Lung (tissue), 12 donors: ENCODE data around the gene ZNF488. TPM values are rescaled to one million over a fixed set of nuclear protein-coding genes. Genes with fewer than 3 reads are reported as not detected.

Experiments used
- ATAC-seq: fragments of 200-7000 bp; cut with Tn5 transposase; one replicate; pipeline ENCODE4 v1.9.1; 2020; ENCODE audit warnings: moderate number of reproducible peaks; ENCODE audit not compliant: insufficient read depth, low FRiP score
- DNase-seq, 3 donors: peaks; one replicate each; pipeline ENCODE4 v3.0.0-alpha.2; 2013 to 2017
- H3K27ac ChIP-seq, 2 donors: one replicate each; pipeline ENCODE4 v1.5.1; 2013; ENCODE audit warnings: mild to moderate bottlenecking in 2 of 2, moderate library complexity in 2 of 2, control low read depth in 1 of 2, inconsistent platforms in 1 of 2, low read depth in 1 of 2, low read length in 1 of 2
- H3K27me3 ChIP-seq, 3 donors: one replicate each; pipeline ENCODE4 v1.5.1; 2013; ENCODE audit warnings: low read length in 2 of 3; ENCODE audit not compliant: control insufficient read depth in 3 of 3, insufficient read depth in 3 of 3
- H3K36me3 ChIP-seq, 4 donors: one replicate each; pipeline ENCODE4 v1.5.1; 2013; ENCODE audit warnings: low read length in 4 of 4, mild to moderate bottlenecking in 1 of 4, moderate library complexity in 1 of 4; ENCODE audit not compliant: control insufficient read depth in 4 of 4, insufficient read depth in 4 of 4
- H3K4me1 ChIP-seq, 5 donors: one replicate each; pipeline ENCODE4 v1.5.1; 2013; ENCODE audit warnings: low read length in 5 of 5, mild to moderate bottlenecking in 2 of 5, moderate library complexity in 1 of 5; ENCODE audit not compliant: control insufficient read depth in 5 of 5, insufficient read depth in 5 of 5
- H3K4me3 ChIP-seq: one replicate; pipeline ENCODE4 v1.5.1; 2013; ENCODE audit warnings: mild to moderate bottlenecking, control low read depth, moderate library complexity
- H3K9ac ChIP-seq, 2 donors: one replicate each; pipeline ENCODE4 v1.5.1; 2013; ENCODE audit warnings: low read length in 2 of 2, control low read depth in 1 of 2; ENCODE audit not compliant: insufficient read depth in 1 of 2
- H3K9me3 ChIP-seq, 4 donors: one replicate each; pipeline ENCODE4 v1.5.1; 2013; ENCODE audit warnings: low read length in 3 of 4, mild to moderate bottlenecking in 1 of 4, moderate library complexity in 1 of 4; ENCODE audit not compliant: control insufficient read depth in 4 of 4, insufficient read depth in 3 of 4
- CTCF ChIP-seq: IDR thresholded peaks from 2 replicates; pipeline ENCODE4 v1.5.1; 2012; ENCODE audit warnings: mild to moderate bottlenecking; ENCODE audit errors: control extremely low read depth, extremely low read depth
- WGBS, 2 donors: extraction: QIAGEN DNeasy Blood & Tissue Kit; methylation state at CpG; one replicate each; pipeline ENCODE4 v1.1.7; 2013; 5-methylcytosine and 5-hydroxymethylcytosine counted together
- polyA plus RNA-seq, 2 donors: library from polyadenylated mRNA; stranded (reverse); fragments of 200-250 nt; gene quantifications; one replicate each; pipeline ENCODE4 v1.2.1, GENCODE V29; 2013
- total RNA-seq, 2 donors: library from RNA; depleted of rRNA in 1 of 2; stranded (reverse); fragments of >200 nt in 1 of 2; gene quantifications; one replicate each; pipeline ENCODE4 v1.2.1, GENCODE V29; 2014 to 2021
- donor health status: control.
- donor health status: control.
- donor health status: Bipolar disorder and iron deficiency.
- donor health status: healthy.
- donor health status: DM: yes; HTN: yes; CAD: no.

ZNF488 gene
- total and polyA plus RNA-seq, 4 donors, result 0.15 to 0.64 (median 0.42) TPM

- H3K9ac ChIP-seq, result no peak overlapping the region
- H3K27ac ChIP-seq, result no peak overlapping the region
- peaks cover 0 to 2% (median 0%) of the 10 kb centered on the region in 4 donors for H3K9me3 ChIP-seq
- H3K4me3 ChIP-seq, result no peak overlapping the region
- H3K36me3 ChIP-seq, result no peaks in the 10 kb centered on the region
- peaks cover 0 to 4% (median 0%) of the 10 kb centered on the region in 5 donors for H3K4me1 ChIP-seq
- WGBS, 2 donors, result 90 to 100% methylated on average over 3 of the region's 3 CpGs
- DNase-seq (no peak), ATAC-seq (no peak)
- TF ChIP-seq CTCF, result no peak
- H3K27me3 ChIP-seq, result peaks cover 0 to 3% (median 0%) of the 10 kb centered on the region in 3 donors
These were observed 53.7 kb downstream of the ZNF488 start for GRCh38 chr10:47330366-47330765.

GRCh38 chr10:47329855-47330254 is 54.2 kb downstream of the ZNF488 start:
- H3K4me3 ChIP-seq, result no peak overlapping the region
- no peak overlapping the region for H3K27ac ChIP-seq
- DNase-seq (no peak), ATAC-seq (no peak)
- no peaks in the 10 kb centered on the region for H3K36me3 ChIP-seq
- no peak for TF ChIP-seq CTCF
- H3K9me3 ChIP-seq, result peaks cover 0 to 4% (median 0%) of the 10 kb centered on the region in 4 donors
- peaks cover 0 to 3% (median 0%) of the 10 kb centered on the region in 3 donors for H3K27me3 ChIP-seq
- H3K4me1 ChIP-seq, result peaks cover 0 to 4% (median 0%) of the 10 kb centered on the region in 5 donors
- H3K9ac ChIP-seq, result no peak overlapping the region
- WGBS, 2 donors, result 93 to 97% methylated on average over 4 of the region's 4 CpGs

GRCh38 chr10:47326927-47327330 is 57.2 kb downstream of the ZNF488 start:
- 76 to 92% methylated on average over 11 of the region's 11 CpGs for WGBS, 2 donors
- ATAC-seq (no peak), DNase-seq (no peak)
- Histone ChIP-seq H3K4me3 (no peak overlapping the region), H3K27ac (no peak overlapping the region), H3K4me1 (peaks cover 0 to 22% (median 4%) of the 10 kb centered on the region in 5 donors), H3K27me3 (no peaks in the 10 kb centered on the region), H3K9me3 (peaks cover 0 to 4% (median 0%) of the 10 kb centered on the region in 4 donors), H3K36me3 (no peaks in the 10 kb centered on the region), H3K9ac (no peak overlapping the region)
- no peak for TF ChIP-seq CTCF
